Sigmoid colon (tissue), 7 donors: Measurements from ENCODE around the gene GMDS. TPM values are rescaled to one million over a fixed set of nuclear protein-coding genes. Genes with fewer than 3 reads are reported as not detected.

ENCODE experiments used
- DNase-seq: peaks from one replicate; pipeline ENCODE4 v3.0.0-alpha.2; 2019
- H3K27ac ChIP-seq, 4 donors: fragments of 200-600 bp; sonication (generic); one replicate each; pipeline ENCODE4 v1.5.1; 2016 to 2019; ENCODE audit warnings: mild to moderate bottlenecking in 1 of 4
- H3K27me3 ChIP-seq, 3 donors: fragments of 200-600 bp; sonication (generic); one replicate each; pipeline ENCODE4 v1.5.1; 2019; ENCODE audit warnings: mild to moderate bottlenecking in 1 of 3
- H3K36me3 ChIP-seq, 4 donors: fragments of 200-600 bp; sonication (generic); one replicate each; pipeline ENCODE4 v1.5.1; 2016 to 2019
- H3K4me1 ChIP-seq, 4 donors: fragments of 200-600 bp; sonication (generic); one replicate each; pipeline ENCODE4 v1.5.1; 2017 to 2019
- H3K4me3 ChIP-seq, 4 donors: fragments of 200-600 bp; sonication (generic); one replicate each; pipeline ENCODE4 v1.5.1; 2017 to 2019; ENCODE audit warnings: mild to moderate bottlenecking in 2 of 4, moderate library complexity in 1 of 4
- H3K9me3 ChIP-seq, 4 donors: fragments of 200-600 bp in 3 of 4; sonication (generic) in 3 of 4; one replicate each; pipeline versions ENCODE4 v1.5.1 to v1.6.1; 2013 to 2019
- CTCF ChIP-seq, 4 experiments: fragments of 450-650 bp in 3 of 4; fragments of 200-600 bp in 1 of 4; IDR thresholded peaks; one replicate each; pipeline ENCODE4 v1.5.1; 2016 to 2019; ENCODE audit warnings: antibody characterized with exemption in 4 of 4, mild to moderate bottlenecking in 3 of 4, moderate library complexity in 2 of 4
- EP300 ChIP-seq, 4 donors: sonication (generic); formaldehyde crosslinking; IDR thresholded peaks; one replicate each; pipeline ENCODE4 v1.6.1; 2017; ENCODE audit warnings: antibody characterized with exemption in 4 of 4
- POLR2A ChIP-seq, 2 donors: fragments of 450-650 bp; IDR thresholded peaks; one replicate each; pipeline ENCODE4 v1.6.1; 2016; ENCODE audit warnings: antibody characterized with exemption in 2 of 2, mild to moderate bottlenecking in 2 of 2, moderate library complexity in 2 of 2
- POLR2AphosphoS5 ChIP-seq, 4 donors: sonication (generic); formaldehyde crosslinking; IDR thresholded peaks; one replicate each; pipeline ENCODE4 v1.6.1; 2017; ENCODE audit warnings: antibody characterized with exemption in 4 of 4
- WGBS, 2 donors: extraction: QIAGEN DNeasy Blood & Tissue Kit; methylation state at CpG; one replicate each; pipeline ENCODE4 v1.1.7; 2013; 5-methylcytosine and 5-hydroxymethylcytosine counted together
- intact Hi-C: fragments of 100-400 bp; cut with DNase I; formaldehyde crosslinking; loops from one replicate; pipeline ENCODE4 v1.15.1; 2023
- polyA plus RNA-seq, 3 donors: library from polyadenylated mRNA; stranded (reverse); fragments of 200-250 nt; gene quantifications; one replicate each; pipeline ENCODE4 v1.2.3, GENCODE V29; 2013
- total RNA-seq, 4 donors: library from RNA; depleted of rRNA; stranded (reverse); fragments of >200 nt; gene quantifications; one replicate each; pipeline ENCODE4 v1.1.0, GENCODE V29; 2016
- donor health status: healthy with polysubstance abuse.
- donor health status: Bipolar disorder and iron deficiency.
- donor health status: healthy.

Gene GMDS
- total and polyA plus RNA-seq, 7 donors = 3.1 to 173 (median 9.4) TPM

- H3K27me3 ChIP-seq = no peaks in the 10 kb centered on the region
- H3K4me3 ChIP-seq = no peak overlapping the region
- no peak overlapping the region for H3K27ac ChIP-seq
- H3K9me3 ChIP-seq = no peaks in the 10 kb centered on the region
- peaks cover 0 to 7% (median 0%) of the 10 kb centered on the region in 4 donors for H3K4me1 ChIP-seq
- TF ChIP-seq POLR2A (IDR thresholded peaks at IDR 0.05) = no peak
- TF ChIP-seq EP300 (IDR thresholded peaks at IDR 0.05) = no peak
- TF ChIP-seq CTCF (IDR thresholded peaks at IDR 0.05) = no peak
- TF ChIP-seq POLR2AphosphoS5 (IDR thresholded peaks at IDR 0.05) = no peak
- no peaks in the 10 kb centered on the region for H3K36me3 ChIP-seq
- WGBS, 2 donors = 68 to 89% methylated on average over 4 of the region's 4 CpGs
- intact Hi-C loops = no loop called here
- DNase-seq = no peak
Observed at GRCh38 chr6:1858196-1858595, 387.2 kb downstream of the GMDS start.

GRCh38 chr6:1856381-1856780, 389.0 kb downstream of the GMDS start:
- DNase-seq = no peak
- no peak overlapping the region for H3K27ac ChIP-seq
- 32 to 49% methylated on average over 3 of the region's 3 CpGs for WGBS, 2 donors
- no peaks in the 10 kb centered on the region for H3K9me3 ChIP-seq
- H3K36me3 ChIP-seq = no peaks in the 10 kb centered on the region
- no peak overlapping the region for H3K4me3 ChIP-seq
- H3K4me1 ChIP-seq = peaks cover 0 to 7% (median 0%) of the 10 kb centered on the region in 4 donors
- no peaks in the 10 kb centered on the region for H3K27me3 ChIP-seq
- no peak for TF ChIP-seq POLR2AphosphoS5 (IDR thresholded peaks at IDR 0.05)
- TF ChIP-seq EP300 (IDR thresholded peaks at IDR 0.05) = no peak
- TF ChIP-seq CTCF (IDR thresholded peaks at IDR 0.05) = no peak
- TF ChIP-seq POLR2A (IDR thresholded peaks at IDR 0.05) = no peak
- intact Hi-C loops = no loop called here

- Histone ChIP-seq H3K4me1 (peaks cover 0 to 7% (median 0%) of the 10 kb centered on the region in 4 donors), H3K4me3 (no peak overlapping the region), H3K36me3 (no peaks in the 10 kb centered on the region), H3K27me3 (no peaks in the 10 kb centered on the region), H3K27ac (no peak overlapping the region), H3K9me3 (no peaks in the 10 kb centered on the region)
- TF ChIP-seq POLR2AphosphoS5 (IDR thresholded peaks at IDR 0.05) = no peak
- TF ChIP-seq POLR2A (IDR thresholded peaks at IDR 0.05) = no peak
- 45 to 82% methylated on average over 4 of the region's 4 CpGs for WGBS, 2 donors
- DNase-seq = no peak
- intact Hi-C loops = no loop called here
Observed at GRCh38 chr6:1855890-1856289, 389.5 kb downstream of the GMDS start.

GRCh38 chr6:1854296-1854695, 391.1 kb downstream of the GMDS start:
- TF ChIP-seq POLR2A (IDR thresholded peaks at IDR 0.05) = no peak
- Histone ChIP-seq H3K9me3 (no peaks in the 10 kb centered on the region), H3K4me3 (no peak overlapping the region), H3K36me3 (no peaks in the 10 kb centered on the region), H3K27me3 (no peaks in the 10 kb centered on the region), H3K4me1 (peaks cover 0 to 7% (median 0%) of the 10 kb centered on the region in 4 donors), H3K27ac (no peak overlapping the region)
- no peak for DNase-seq
- 95 to 96% methylated on average over 2 of the region's 2 CpGs for WGBS, 2 donors
- intact Hi-C loops = no loop called here

GRCh38 chr6:1853761-1854160, 391.6 kb downstream of the GMDS start:
- Histone ChIP-seq H3K4me3 (no peak overlapping the region), H3K9me3 (no peaks in the 10 kb centered on the region), H3K27ac (no peak overlapping the region), H3K4me1 (peaks cover 0 to 7% (median 0%) of the 10 kb centered on the region in 4 donors), H3K27me3 (no peaks in the 10 kb centered on the region), H3K36me3 (no peaks in the 10 kb centered on the region)
- no peak for DNase-seq
- intact Hi-C loops = no loop called here
- 77 to 87% methylated on average over 1 of the region's 1 CpG for WGBS, 2 donors
- TF ChIP-seq EP300 (IDR thresholded peaks at IDR 0.05) = no peak
- TF ChIP-seq CTCF (IDR thresholded peaks at IDR 0.05) = no peak
- no peak for TF ChIP-seq POLR2AphosphoS5 (IDR thresholded peaks at IDR 0.05)
- TF ChIP-seq POLR2A (IDR thresholded peaks at IDR 0.05) = no peak
